ENCODE data around the gene AGR3.

Gene AGR3

GRCh38 chr7:16881844-16882243, at the start of gene AGR3:
TSS of gene AGR3 (minus strand) at chr7:16881983. CDS start at chr7:16878618, 3,365 bp downstream.
- peak; percentile 85 for DNase-seq

- no peak for DNase-seq
Observed at GRCh38 chr7:16930946-16931345, 49.2 kb upstream of the AGR3 start.

GRCh38 chr7:16929146-16929762, 47.5 kb upstream of the AGR3 start:
- DNase-seq, result no peak

- DNase-seq, result no peak
Observed at GRCh38 chr7:16926861-16927260, 45.1 kb upstream of the AGR3 start.

- DNase-seq, result no peak
Observed at GRCh38 chr7:16926283-16926682, 44.5 kb upstream of the AGR3 start.

- DNase-seq, result no peak
Observed at GRCh38 chr7:16925609-16926008, 43.8 kb upstream of the AGR3 start.

GRCh38 chr7:16923019-16923418, 41.2 kb upstream of the AGR3 start:
- no peak for DNase-seq

GRCh38 chr7:16921644-16922257, 40.0 kb upstream of the AGR3 start:
- no peak for DNase-seq

- no peak for DNase-seq
Observed at GRCh38 chr7:16921151-16921550, 39.4 kb upstream of the AGR3 start.

- no peak for DNase-seq
Observed at GRCh38 chr7:16919440-16919839, 37.7 kb upstream of the AGR3 start.

- DNase-seq, result peak; percentile 23
Observed at GRCh38 chr7:16918288-16918895, 36.6 kb upstream of the AGR3 start.

GRCh38 chr7:16916738-16917137, 35.0 kb upstream of the AGR3 start:
- no peak for DNase-seq

- no peak for DNase-seq
Observed at GRCh38 chr7:16916105-16916639, 34.4 kb upstream of the AGR3 start.

- DNase-seq, result no peak
Observed at GRCh38 chr7:16915405-16915804, 33.6 kb upstream of the AGR3 start.

- no peak for DNase-seq
Observed at GRCh38 chr7:16914771-16915170, 33.0 kb upstream of the AGR3 start.

- DNase-seq, result no peak
Observed at GRCh38 chr7:16913643-16914042, 31.9 kb upstream of the AGR3 start.

- DNase-seq, result no peak
Observed at GRCh38 chr7:16912540-16912939, 30.8 kb upstream of the AGR3 start.

GRCh38 chr7:16908561-16908960, 26.8 kb upstream of the AGR3 start:
- DNase-seq, result no peak

GRCh38 chr7:16905300-16906044, 23.7 kb upstream of the AGR3 start:
- no peak for DNase-seq

GRCh38 chr7:16904076-16904475, 22.3 kb upstream of the AGR3 start:
- DNase-seq, result no peak

GRCh38 chr7:16900209-16900768, 18.5 kb upstream of the AGR3 start:
- no peak for DNase-seq

GRCh38 chr7:16891874-16892643, 10.3 kb upstream of the AGR3 start:
- DNase-seq, result peak; percentile 40
